Activated CD4-positive, CD25-positive, alpha-beta regulatory T cell (primary cell): ENCODE results near the gene RHEBL1.

ENCODE experiments used
- DNase-seq, 4 experiments: peaks; one replicate each; lab custom pipeline; 2025; lab: John Stamatoyannopoulos, UW

RHEBL1 gene

GRCh38 chr12:49019443-49020324 lies 50.1 kb downstream of the RHEBL1 start:
- DNase-seq: no peak

GRCh38 chr12:49019120-49019430 lies 50.7 kb downstream of the RHEBL1 start:
- DNase-seq: no peak

GRCh38 chr12:49018261-49019119 lies 51.3 kb downstream of the RHEBL1 start, which contains the start of gene PRKAG1:
Gene PRKAG1 (minus strand): TSS chr12:49018776. CDS start chr12:49018740, 36 bp downstream.
- DNase-seq: peak; percentile 81 to 95 (median 90)

- DNase-seq: no peak
These were observed 51.9 kb downstream of the RHEBL1 start for GRCh38 chr12:49017891-49018260.

- no peak for DNase-seq
These were observed 54.6 kb downstream of the RHEBL1 start for GRCh38 chr12:49015196-49015595.
